GM19240 (cell line): ENCODE results near the gene CTNND2.

ENCODE experiments used
- DNase-seq: peaks from one replicate; pipeline ENCODE4 v3.0.0; 2011; ENCODE audit warnings: low spot score; ENCODE audit not compliant: insufficient read length

The CTNND2 gene

GRCh38 chr5:11904265-11904906, at the start of gene CTNND2:
CTNND2 (minus strand) TSS chr5:11904446; CDS start chr5:11903853, 593 bp downstream.
- no peak for DNase-seq

- DNase-seq = no peak
Observed at GRCh38 chr5:11946317-11946716, 42.1 kb upstream of the CTNND2 start.

- DNase-seq = no peak
Observed at GRCh38 chr5:11941566-11941965, 37.3 kb upstream of the CTNND2 start.

- no peak for DNase-seq
Observed at GRCh38 chr5:11931638-11932037, 27.4 kb upstream of the CTNND2 start.

GRCh38 chr5:11928909-11929308, 24.7 kb upstream of the CTNND2 start:
- no peak for DNase-seq

- DNase-seq = no peak
Observed at GRCh38 chr5:11925701-11926100, 21.5 kb upstream of the CTNND2 start.

GRCh38 chr5:11922394-11922793, 18.1 kb upstream of the CTNND2 start:
- no peak for DNase-seq

- no peak for DNase-seq
Observed at GRCh38 chr5:11918463-11919045, 14.3 kb upstream of the CTNND2 start.

GRCh38 chr5:11909471-11909870, 5.2 kb upstream of the CTNND2 start:
- no peak for DNase-seq

- no peak for DNase-seq
Observed at GRCh38 chr5:11906497-11906896, 2.3 kb upstream of the CTNND2 start.

- no peak for DNase-seq
Observed at GRCh38 chr5:11905206-11905605, 960 bp upstream of the CTNND2 start.

GRCh38 chr5:11903614-11904264, 507 bp downstream of the CTNND2 start:
- no peak for DNase-seq

GRCh38 chr5:11903121-11903613, 1.1 kb downstream of the CTNND2 start:
- no peak for DNase-seq

GRCh38 chr5:11902201-11902619, 2.0 kb downstream of the CTNND2 start:
- DNase-seq = no peak

GRCh38 chr5:11898787-11899186, 5.5 kb downstream of the CTNND2 start:
- no peak for DNase-seq

GRCh38 chr5:11897781-11898180, 6.5 kb downstream of the CTNND2 start:
- DNase-seq = no peak

- DNase-seq = no peak
Observed at GRCh38 chr5:11894992-11895391, 9.3 kb downstream of the CTNND2 start.

- no peak for DNase-seq
Observed at GRCh38 chr5:11892832-11893231, 11.4 kb downstream of the CTNND2 start.

- no peak for DNase-seq
Observed at GRCh38 chr5:11890777-11891176, 13.5 kb downstream of the CTNND2 start.

GRCh38 chr5:11888221-11888620, 16.0 kb downstream of the CTNND2 start:
- DNase-seq = no peak

- DNase-seq = no peak
Observed at GRCh38 chr5:11878814-11879213, 25.4 kb downstream of the CTNND2 start.

- no peak for DNase-seq
Observed at GRCh38 chr5:11873587-11873986, 30.7 kb downstream of the CTNND2 start.

GRCh38 chr5:11869203-11869602, 35.0 kb downstream of the CTNND2 start:
- no peak for DNase-seq
